Osteoblast (primary cell): ENCODE measurements around the gene ECI2. TPM values are rescaled to one million over a fixed set of nuclear protein-coding genes. Genes with fewer than 3 reads are reported as not detected.

Experiments
- DNase-seq: peaks from one replicate; pipeline ENCODE4 v3.0.0; 2011; ENCODE audit warnings: low spot score, mixed read lengths; ENCODE audit not compliant: insufficient read length; ENCODE audit errors: missing footprints
- H2AFZ ChIP-seq: 2 replicates; pipeline ENCODE4 v1.6.0; 2011; ENCODE audit warnings: mild to moderate bottlenecking, low read length
- H3K27ac ChIP-seq: 2 replicates; pipeline ENCODE4 v1.5.1; 2011; ENCODE audit warnings: mild to moderate bottlenecking, low read depth, low read length, moderate library complexity
- H3K27me3 ChIP-seq: 2 replicates; pipeline ENCODE4 v1.6.0; 2012; ENCODE audit warnings: mild to moderate bottlenecking, control low read depth, inconsistent platforms, low read length, moderate library complexity; ENCODE audit not compliant: insufficient read depth
- H3K36me3 ChIP-seq: 2 replicates; pipeline ENCODE4 v1.5.1; 2011; ENCODE audit warnings: mild to moderate bottlenecking, low read length, control low read depth, moderate library complexity; ENCODE audit not compliant: insufficient read depth
- H3K4me1 ChIP-seq: 2 replicates; pipeline ENCODE4 v1.5.1; 2011; ENCODE audit warnings: mild to moderate bottlenecking, low read length, control low read depth, moderate library complexity; ENCODE audit not compliant: insufficient read depth
- H3K4me2 ChIP-seq: 2 replicates; pipeline ENCODE4 v1.6.0; 2011; ENCODE audit warnings: mild to moderate bottlenecking, low read length; ENCODE audit not compliant: insufficient read depth
- H3K4me3 ChIP-seq: fragments of 200-600 bp; sonication (generic); 3 replicates; pipeline ENCODE4 v1.5.1; 2012; ENCODE audit warnings: mild to moderate bottlenecking, low read length, inconsistent platforms; ENCODE audit not compliant: insufficient read depth
- H3K79me2 ChIP-seq: 2 replicates; pipeline ENCODE4 v1.6.0; 2012; ENCODE audit warnings: mild to moderate bottlenecking, low read length, control low read depth, inconsistent platforms; ENCODE audit not compliant: insufficient read depth
- H3K9me3 ChIP-seq: 2 replicates; pipeline ENCODE4 v1.5.1; 2011; ENCODE audit warnings: low read depth, low read length, control low read depth
- H4K20me1 ChIP-seq: 2 replicates; pipeline ENCODE4 v1.6.0; 2012; ENCODE audit warnings: mild to moderate bottlenecking, low read length, control low read depth; ENCODE audit not compliant: insufficient read depth
- CTCF ChIP-seq: IDR thresholded peaks from 2 replicates; pipeline ENCODE4 v1.5.1; 2011; ENCODE audit warnings: mild to moderate bottlenecking, low read depth, low read length, moderate library complexity; ENCODE audit errors: extremely low read depth
- total RNA-seq: library from RNA; depleted of rRNA; stranded (reverse); fragments of >200 nt; gene quantifications from 2 replicates; pipeline ENCODE4 v1.2.3, GENCODE V29; 2012

Gene ECI2
- total RNA-seq, 1 donor: 76.0 TPM

- peaks cover 5% of the 10 kb centered on the region for H3K27me3 ChIP-seq
- no peak for TF ChIP-seq CTCF
- no peak overlapping the region for H2AFZ ChIP-seq
- H3K36me3 ChIP-seq: no peaks in the 10 kb centered on the region
- H3K4me1 ChIP-seq: no peaks in the 10 kb centered on the region
- no peak overlapping the region for H3K4me3 ChIP-seq
- no peak overlapping the region for H3K27ac ChIP-seq
- no peak overlapping the region for H3K4me2 ChIP-seq
- H3K79me2 ChIP-seq: no peaks in the 10 kb centered on the region
- DNase-seq: no peak
- H4K20me1 ChIP-seq: no peaks in the 10 kb centered on the region
- H3K9me3 ChIP-seq: no peaks in the 10 kb centered on the region
These were observed 27.5 kb downstream of the ECI2 start for GRCh38 chr6:4107873-4108272.

- Histone ChIP-seq H3K9me3 (no peaks in the 10 kb centered on the region), H3K4me3 (no peak overlapping the region), H3K4me2 (no peak overlapping the region), H3K36me3 (no peaks in the 10 kb centered on the region), H3K79me2 (no peaks in the 10 kb centered on the region), H3K4me1 (no peaks in the 10 kb centered on the region), H3K27ac (no peak overlapping the region), H3K27me3 (peaks cover 5% of the 10 kb centered on the region), H2AFZ (no peak overlapping the region), H4K20me1 (no peaks in the 10 kb centered on the region)
- peak; percentile 61 for DNase-seq
- no peak for TF ChIP-seq CTCF
These were observed 29.3 kb downstream of the ECI2 start for GRCh38 chr6:4105980-4106536.

- Histone ChIP-seq H3K36me3 (no peaks in the 10 kb centered on the region), H4K20me1 (no peaks in the 10 kb centered on the region), H3K27ac (no peak overlapping the region), H3K9me3 (no peaks in the 10 kb centered on the region), H3K27me3 (peaks cover 5% of the 10 kb centered on the region), H3K4me1 (no peaks in the 10 kb centered on the region), H3K79me2 (no peaks in the 10 kb centered on the region), H3K4me2 (no peak overlapping the region), H3K4me3 (no peak overlapping the region), H2AFZ (no peak overlapping the region)
- no peak for DNase-seq
- no peak for TF ChIP-seq CTCF
These were observed 31.4 kb downstream of the ECI2 start for GRCh38 chr6:4103929-4104328.

GRCh38 chr6:4102687-4103244 lies 32.6 kb downstream of the ECI2 start:
- H3K4me3 ChIP-seq: no peak overlapping the region
- no peaks in the 10 kb centered on the region for H3K9me3 ChIP-seq
- H4K20me1 ChIP-seq: no peaks in the 10 kb centered on the region
- peak overlapping the region; percentile 69 for H2AFZ ChIP-seq
- no peaks in the 10 kb centered on the region for H3K27me3 ChIP-seq
- no peaks in the 10 kb centered on the region for H3K79me2 ChIP-seq
- H3K4me1 ChIP-seq: no peaks in the 10 kb centered on the region
- no peak overlapping the region for H3K27ac ChIP-seq
- no peak for TF ChIP-seq CTCF
- no peaks in the 10 kb centered on the region for H3K36me3 ChIP-seq
- no peak for DNase-seq
- no peak overlapping the region for H3K4me2 ChIP-seq
